ENCODE data around the gene TRIM14. TPM values are rescaled to one million over a fixed set of nuclear protein-coding genes. Genes with fewer than 3 reads are reported as not detected.

The TRIM14 gene
- total RNA-seq, 2 donors from 2014 or later: 1.8 to 2.0 TPM

DNA sequence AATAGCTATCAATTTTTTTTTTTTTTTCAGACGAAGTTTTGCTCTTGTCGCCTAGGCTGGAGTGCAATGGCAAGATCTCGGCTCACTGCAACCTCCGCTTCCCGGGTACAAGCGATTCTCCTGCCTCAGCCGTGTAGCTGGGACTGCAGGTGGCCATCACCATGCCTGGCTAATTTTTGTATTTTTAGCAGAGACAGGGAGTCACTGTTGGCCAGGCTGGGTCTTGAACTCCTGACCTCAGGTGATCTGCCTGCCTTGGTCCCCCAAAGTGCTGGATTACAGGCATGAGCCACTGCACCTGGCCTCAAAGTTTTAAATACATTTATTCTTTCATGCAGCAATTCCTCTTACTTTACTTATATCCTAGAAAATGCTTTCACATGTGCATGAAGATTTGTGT, 17.6 kb downstream of the TRIM14 start:
- no peaks in the 10 kb centered on the region for H3K36me3 ChIP-seq
- H3K9me3 ChIP-seq: peaks cover 0 to 3% of the 10 kb centered on the region in 2 donors
- no peak overlapping the region for H3K4me3 ChIP-seq
- no peaks in the 10 kb centered on the region for H3K27me3 ChIP-seq
- no peak for DNase-seq (ENCODE audit: low spot score)
- TF ChIP-seq, protein P1, sequence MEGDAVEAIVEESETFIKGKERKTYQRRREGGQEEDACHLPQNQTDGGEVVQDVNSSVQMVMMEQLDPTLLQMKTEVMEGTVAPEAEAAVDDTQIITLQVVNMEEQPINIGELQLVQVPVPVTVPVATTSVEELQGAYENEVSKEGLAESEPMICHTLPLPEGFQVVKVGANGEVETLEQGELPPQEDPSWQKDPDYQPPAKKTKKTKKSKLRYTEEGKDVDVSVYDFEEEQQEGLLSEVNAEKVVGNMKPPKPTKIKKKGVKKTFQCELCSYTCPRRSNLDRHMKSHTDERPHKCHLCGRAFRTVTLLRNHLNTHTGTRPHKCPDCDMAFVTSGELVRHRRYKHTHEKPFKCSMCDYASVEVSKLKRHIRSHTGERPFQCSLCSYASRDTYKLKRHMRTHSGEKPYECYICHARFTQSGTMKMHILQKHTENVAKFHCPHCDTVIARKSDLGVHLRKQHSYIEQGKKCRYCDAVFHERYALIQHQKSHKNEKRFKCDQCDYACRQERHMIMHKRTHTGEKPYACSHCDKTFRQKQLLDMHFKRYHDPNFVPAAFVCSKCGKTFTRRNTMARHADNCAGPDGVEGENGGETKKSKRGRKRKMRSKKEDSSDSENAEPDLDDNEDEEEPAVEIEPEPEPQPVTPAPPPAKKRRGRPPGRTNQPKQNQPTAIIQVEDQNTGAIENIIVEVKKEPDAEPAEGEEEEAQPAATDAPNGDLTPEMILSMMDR (IDR thresholded peaks at IDR 0.05): no peak
- H3K27ac ChIP-seq: no peak overlapping the region
- no peaks in the 10 kb centered on the region for H3K4me1 ChIP-seq

DNA sequence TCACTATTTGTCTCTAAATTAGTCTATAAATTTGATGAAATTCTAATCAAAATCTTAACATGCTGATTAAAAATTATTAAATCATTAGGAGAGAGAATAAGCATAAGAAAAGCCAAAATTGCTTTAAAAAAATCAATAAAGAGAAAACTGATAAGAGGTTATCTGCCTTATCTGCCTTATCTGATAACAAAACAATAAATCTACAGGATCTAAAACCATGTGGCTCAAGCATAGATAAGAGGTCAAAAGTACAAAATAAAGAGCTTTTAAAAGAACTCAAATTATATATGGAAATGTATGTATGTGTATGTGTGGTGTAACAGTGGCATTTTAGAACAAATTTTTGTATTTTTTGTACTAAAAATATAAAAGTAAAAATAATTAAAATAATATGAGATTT, 18.6 kb downstream of the TRIM14 start:
- no peak overlapping the region for H3K27ac ChIP-seq
- no peaks in the 10 kb centered on the region for H3K9me3 ChIP-seq
- H3K36me3 ChIP-seq: no peaks in the 10 kb centered on the region

DNA sequence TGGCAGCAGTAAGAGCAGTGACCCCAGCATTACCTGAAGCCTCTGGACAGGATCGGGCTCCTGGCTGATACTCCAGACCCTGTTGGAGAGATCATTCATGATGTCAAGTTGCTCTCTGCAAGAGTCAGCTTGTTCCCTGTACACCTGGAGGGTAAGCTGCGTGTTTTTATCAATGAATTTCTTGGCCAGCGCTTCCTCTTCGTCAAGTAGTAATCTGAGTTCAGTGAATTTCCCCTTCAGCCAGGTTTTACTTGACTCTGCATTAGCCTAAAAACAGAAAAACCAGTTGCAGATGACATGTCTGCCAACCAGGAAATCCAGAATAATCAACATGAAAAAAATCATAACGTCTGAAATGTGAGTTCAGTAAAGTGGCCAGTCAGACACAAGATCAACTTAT, 19.1 kb downstream of the TRIM14 start:
- no peak for DNase-seq (ENCODE audit: low spot score)
- no peaks in the 10 kb centered on the region for H3K4me1 ChIP-seq
- H3K36me3 ChIP-seq: no peaks in the 10 kb centered on the region
- no peak overlapping the region for H3K27ac ChIP-seq
- no peaks in the 10 kb centered on the region for H3K9me3 ChIP-seq
- no peaks in the 10 kb centered on the region for H3K27me3 ChIP-seq
- no peak overlapping the region for H3K4me3 ChIP-seq
- TF ChIP-seq, protein P1 (IDR thresholded peaks at IDR 0.05): no peak

More for the DNA sequence above, 18.6 kb downstream of the TRIM14 start:
- H3K4me1 ChIP-seq: no peaks in the 10 kb centered on the region
- TF ChIP-seq, protein P1 (IDR thresholded peaks at IDR 0.05): no peak
- DNase-seq (ENCODE audit: low spot score): no peak
- no peaks in the 10 kb centered on the region for H3K27me3 ChIP-seq
- H3K4me3 ChIP-seq: no peak overlapping the region

DNA sequence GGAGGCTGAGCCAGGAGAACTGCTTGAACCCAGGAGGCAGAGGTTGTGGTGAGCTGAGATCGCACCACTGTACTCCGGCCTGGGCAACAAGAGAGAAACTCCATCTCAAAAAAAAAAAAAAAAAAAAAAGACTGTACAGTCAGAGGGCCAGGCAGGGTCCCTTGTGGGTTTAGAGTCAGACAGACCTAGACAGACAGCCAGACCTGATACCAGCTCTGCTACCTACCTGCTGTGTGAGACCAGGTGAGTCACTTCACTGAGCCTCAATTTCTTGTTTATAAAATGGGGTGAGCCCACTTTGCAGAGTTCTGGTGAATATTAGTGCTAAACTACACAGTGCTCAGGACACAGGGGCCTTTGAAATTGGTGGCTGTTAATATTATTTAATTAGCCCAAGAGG, 19.7 kb downstream of the TRIM14 start:
- DNase-seq (ENCODE audit: low spot score): no peak
- Histone ChIP-seq H3K4me3 (no peak overlapping the region), H3K27me3 (no peaks in the 10 kb centered on the region), H3K27ac (no peak overlapping the region), H3K9me3 (no peaks in the 10 kb centered on the region), H3K36me3 (no peaks in the 10 kb centered on the region), H3K4me1 (no peaks in the 10 kb centered on the region)
- TF ChIP-seq, protein P1 (IDR thresholded peaks at IDR 0.05): no peak

DNA sequence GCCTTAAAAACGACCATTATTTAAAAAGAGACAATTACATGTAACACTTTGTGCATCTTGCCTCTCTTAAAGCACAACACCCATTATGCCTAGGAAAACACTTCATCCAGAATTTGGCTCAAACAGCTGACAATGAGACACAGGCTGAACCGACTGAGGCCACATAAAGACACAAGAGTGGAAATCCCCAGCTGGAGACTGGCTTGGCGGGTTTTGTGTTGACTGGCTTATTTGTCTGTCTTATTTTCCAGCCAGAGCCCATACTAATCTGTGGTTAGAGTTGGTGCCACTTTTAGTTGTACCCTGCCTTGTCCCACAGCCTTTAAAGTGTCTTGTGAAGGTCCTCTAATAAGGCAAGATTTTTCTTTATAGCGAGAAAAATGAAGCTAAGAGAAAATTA, 21.2 kb downstream of the TRIM14 start:
- Histone ChIP-seq H3K27me3 (no peaks in the 10 kb centered on the region), H3K27ac (no peak overlapping the region), H3K36me3 (no peaks in the 10 kb centered on the region), H3K4me3 (no peak overlapping the region), H3K9me3 (no peaks in the 10 kb centered on the region), H3K4me1 (no peaks in the 10 kb centered on the region)
- TF ChIP-seq, protein P1 (IDR thresholded peaks at IDR 0.05): no peak
- no peak for DNase-seq (ENCODE audit: low spot score)

DNA sequence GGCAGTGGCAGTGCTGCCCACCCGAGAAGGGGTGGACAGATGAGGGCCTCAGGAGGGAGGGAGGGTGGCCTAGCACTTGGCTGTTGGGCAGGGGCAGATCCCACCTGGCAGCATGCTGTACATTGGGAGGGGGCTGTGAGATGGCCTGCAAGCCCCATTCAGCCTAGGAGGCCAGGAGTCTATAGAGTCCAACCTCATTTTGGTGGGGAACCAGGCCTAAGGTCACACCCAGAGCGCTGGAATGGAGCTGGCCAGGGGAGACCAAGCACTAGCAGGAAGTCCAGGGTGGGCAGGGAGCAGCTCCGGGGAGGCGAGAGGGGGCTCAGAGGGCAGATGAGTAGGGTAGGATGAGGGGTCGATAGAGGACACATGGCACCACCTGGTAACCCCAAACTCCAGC, 22.9 kb downstream of the TRIM14 start:
- DNase-seq (ENCODE audit: low spot score): no peak
- Histone ChIP-seq H3K9me3 (no peaks in the 10 kb centered on the region), H3K4me3 (no peak overlapping the region), H3K4me1 (no peaks in the 10 kb centered on the region), H3K27ac (no peak overlapping the region), H3K27me3 (no peaks in the 10 kb centered on the region), H3K36me3 (no peaks in the 10 kb centered on the region)
- TF ChIP-seq, protein P1 (IDR thresholded peaks at IDR 0.05): no peak

All from right atrium auricular region (tissue), 2 donors.